GM12801 (cell line): ENCODE measurements around the gene DOCK2.

ENCODE experiments used
- CTCF ChIP-seq: IDR thresholded peaks from one replicate; pipeline ENCODE4 v1.5.1; 2011; ENCODE audit warnings: control low read depth; ENCODE audit not compliant: insufficient read length; ENCODE audit errors: extremely low read depth

DOCK2 gene

GRCh38 chr5:169886677-169887076 is 249.6 kb downstream of the DOCK2 start:
- no peak for TF ChIP-seq CTCF

GRCh38 chr5:169889572-169889971 is 252.5 kb downstream of the DOCK2 start:
- TF ChIP-seq CTCF, result no peak

GRCh38 chr5:169893010-169893409 is 255.9 kb downstream of the DOCK2 start:
- TF ChIP-seq CTCF, result no peak

GRCh38 chr5:169893571-169893970 is 256.5 kb downstream of the DOCK2 start:
- TF ChIP-seq CTCF, result no peak

GRCh38 chr5:169895926-169896325 is 258.9 kb downstream of the DOCK2 start:
- TF ChIP-seq CTCF, result no peak

GRCh38 chr5:169897481-169897880 is 260.4 kb downstream of the DOCK2 start:
- TF ChIP-seq CTCF, result no peak

- no peak for TF ChIP-seq CTCF
Observed at GRCh38 chr5:169901896-169902295, 264.8 kb downstream of the DOCK2 start.

- no peak for TF ChIP-seq CTCF
Observed at GRCh38 chr5:169904059-169904458, 267.0 kb downstream of the DOCK2 start.
